ENCODE results near the gene PLB1.

- TF ChIP-seq CTCF (IDR thresholded peaks at IDR 0.05) (no peak), POLR2A (IDR thresholded peaks at IDR 0.05) (no peak)
These were observed 28.0 kb downstream of the PLB1 start for GRCh38 chr2:28523902-28524301.

All from right lobe of liver (tissue), 4 donors.